Measurements from ENCODE around the gene BCAS1. TPM values are rescaled to one million over a fixed set of nuclear protein-coding genes. Genes with fewer than 3 reads are reported as not detected.

BCAS1 gene
- total RNA-seq, 1 donor from 2014 or later: 0.12 TPM

DNA sequence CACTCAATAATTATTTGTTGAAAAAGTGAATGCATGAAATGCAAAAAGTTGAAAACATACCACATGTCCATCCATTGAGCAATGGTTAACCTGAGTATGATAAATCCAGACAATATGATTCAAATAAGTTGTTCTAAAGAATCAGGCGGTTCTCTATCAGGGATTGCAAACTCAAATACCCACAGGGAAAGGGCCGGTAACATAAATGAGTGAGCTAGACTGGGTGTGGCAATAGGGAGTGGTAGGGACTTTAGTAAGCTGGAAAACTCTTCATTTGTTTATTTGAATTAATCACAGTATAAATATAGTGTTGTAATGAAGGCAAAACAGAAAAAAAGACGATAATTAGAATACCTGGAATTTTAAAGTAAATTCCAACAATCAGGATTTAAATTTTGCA, 106.3 kb downstream of the BCAS1 start:
- intact Hi-C loops (cut with micrococcal nuclease): no loop called here

DNA sequence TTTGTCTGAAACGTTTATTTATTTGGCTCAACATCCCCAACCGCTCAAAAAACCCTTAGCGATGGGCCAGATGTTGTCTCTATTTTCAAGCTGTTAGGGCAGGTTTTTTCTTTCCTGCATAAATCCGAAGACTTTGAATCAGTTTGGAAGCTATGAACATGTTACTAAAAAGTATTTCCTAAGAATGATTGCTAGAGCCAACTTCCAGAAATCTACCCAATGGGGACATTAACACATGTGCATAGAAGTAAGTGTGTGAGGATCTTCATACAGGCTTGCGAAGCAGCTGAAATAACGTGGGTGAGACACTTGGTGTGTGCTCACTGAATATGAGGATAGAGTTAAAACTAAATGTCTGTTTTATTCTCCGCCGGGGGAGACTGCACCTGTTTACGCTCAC, 106.8 kb downstream of the BCAS1 start:
- intact Hi-C loops (cut with micrococcal nuclease): no loop called here

DNA sequence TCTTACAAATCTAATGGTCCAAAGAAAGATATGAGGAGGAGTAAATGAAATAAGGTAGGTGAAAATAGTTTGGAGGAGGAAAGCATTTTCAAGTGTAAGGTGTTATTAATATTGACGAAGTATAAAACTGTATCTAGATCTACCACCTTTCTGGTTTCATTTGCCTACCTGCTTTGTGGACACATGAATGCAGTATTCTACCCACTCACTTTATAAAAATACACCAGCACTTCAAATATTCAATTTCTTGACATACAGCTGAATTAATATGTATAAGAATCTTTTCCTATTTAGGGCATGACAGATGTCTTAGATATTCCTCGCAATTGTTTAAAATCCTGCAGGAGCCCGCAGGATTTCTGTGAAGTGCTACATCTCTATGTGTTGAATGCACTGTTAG, 108.0 kb downstream of the BCAS1 start:
- intact Hi-C loops (cut with micrococcal nuclease): no loop called here

DNA sequence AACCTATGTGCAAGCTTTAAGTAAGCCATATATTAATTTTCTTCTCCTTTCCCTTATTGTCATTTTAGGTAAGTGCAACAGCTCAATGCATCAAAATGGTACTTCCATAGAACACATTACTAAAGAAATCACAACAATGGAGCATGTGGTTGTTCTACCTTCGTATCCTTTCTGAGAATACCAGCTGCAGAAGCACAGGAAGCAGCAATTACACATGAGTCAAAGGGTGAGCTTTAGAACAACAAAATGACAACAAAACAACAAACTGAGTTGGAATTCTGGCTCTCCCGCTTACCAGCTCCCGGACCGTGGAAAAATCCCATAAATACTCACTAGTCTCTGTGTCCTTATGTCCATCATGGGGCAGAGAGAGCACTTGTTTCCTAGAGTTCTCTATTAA, 108.9 kb downstream of the BCAS1 start:
- intact Hi-C loops (cut with micrococcal nuclease): no loop called here

DNA sequence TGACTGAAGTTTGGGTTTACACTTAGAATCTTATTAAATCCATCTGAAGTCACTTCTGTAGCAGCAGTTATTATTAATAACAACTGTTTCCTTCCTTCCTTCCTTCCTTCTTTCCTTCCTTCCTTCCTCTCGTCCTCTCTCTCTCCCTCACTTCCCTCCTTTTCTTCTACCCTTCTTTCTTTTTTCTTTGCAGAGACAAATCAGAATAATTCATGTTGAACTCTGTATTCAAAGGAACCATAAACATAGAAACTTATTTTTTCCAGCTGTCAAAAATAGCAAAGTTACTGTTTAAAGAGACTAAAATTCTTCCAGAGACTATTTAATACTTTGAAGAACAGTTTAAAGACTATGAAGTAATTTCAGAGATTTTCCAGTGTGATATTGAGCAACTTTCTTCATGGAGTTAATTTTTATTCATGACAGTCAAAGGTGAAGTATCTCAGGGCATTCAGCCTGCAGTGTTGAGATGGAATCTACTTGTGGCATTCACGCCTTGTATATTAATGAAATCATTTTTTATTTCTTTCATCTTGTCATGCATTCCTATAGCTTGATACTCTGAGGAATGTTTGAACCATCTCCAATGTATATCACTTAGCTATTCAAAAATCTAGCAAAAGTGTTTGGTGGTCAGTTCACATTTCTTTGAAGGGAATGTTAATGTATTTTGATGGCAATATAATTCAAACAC, 109.7 kb downstream of the BCAS1 start:
- intact Hi-C loops (cut with micrococcal nuclease): no loop called here

DNA sequence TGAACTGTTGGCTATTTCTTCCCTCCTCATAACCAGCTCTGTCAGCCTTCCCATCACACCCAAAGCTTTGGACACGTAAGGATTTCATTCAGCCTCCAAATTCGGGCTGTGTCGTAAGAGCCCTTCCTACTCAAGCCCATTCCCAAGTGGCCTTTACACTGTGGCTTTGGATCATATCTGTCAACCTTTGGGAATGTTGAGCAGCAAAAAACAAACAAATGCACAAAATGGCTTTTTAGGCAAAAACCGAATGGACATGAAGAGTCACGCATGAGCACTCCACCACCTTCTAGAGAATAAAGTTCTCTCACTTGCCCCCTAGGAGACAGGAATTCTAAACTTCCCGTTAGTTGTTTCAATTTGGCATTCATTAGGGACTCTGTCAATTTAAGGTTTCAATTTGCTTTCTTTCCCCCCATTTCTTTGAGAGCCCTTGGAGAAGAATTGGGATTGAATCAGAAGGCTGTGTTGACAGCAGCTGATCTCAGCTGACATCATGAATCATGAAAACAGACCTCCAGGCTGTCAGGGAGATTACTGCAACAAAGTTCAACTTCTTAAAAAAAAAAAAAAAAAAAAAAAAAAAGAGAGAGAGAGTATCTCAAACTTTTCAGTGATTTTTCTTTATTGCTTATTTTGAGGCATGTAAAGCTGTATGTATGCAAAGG, 110.3 kb downstream of the BCAS1 start:
- intact Hi-C loops (cut with micrococcal nuclease): no loop called here

DNA sequence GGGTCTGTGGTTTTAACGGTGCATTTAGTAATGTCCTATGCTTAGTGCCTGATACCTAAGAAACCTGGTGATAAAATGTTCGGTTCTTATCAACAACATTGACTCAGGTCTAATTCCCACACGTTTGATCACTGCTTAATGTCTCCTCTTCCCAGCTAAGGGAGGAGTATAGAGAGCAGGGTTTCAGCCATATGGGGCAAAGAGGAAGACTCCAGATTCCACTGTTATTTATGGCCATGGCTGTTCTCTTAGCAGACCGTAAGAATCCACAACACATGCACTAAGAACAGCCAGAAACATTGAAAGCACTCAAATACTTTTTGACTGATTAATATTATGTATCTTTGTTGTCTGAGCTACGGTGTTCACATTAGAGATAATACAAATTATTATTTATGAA, 112.1 kb downstream of the BCAS1 start:
- intact Hi-C loops (cut with micrococcal nuclease): no loop called here

DNA sequence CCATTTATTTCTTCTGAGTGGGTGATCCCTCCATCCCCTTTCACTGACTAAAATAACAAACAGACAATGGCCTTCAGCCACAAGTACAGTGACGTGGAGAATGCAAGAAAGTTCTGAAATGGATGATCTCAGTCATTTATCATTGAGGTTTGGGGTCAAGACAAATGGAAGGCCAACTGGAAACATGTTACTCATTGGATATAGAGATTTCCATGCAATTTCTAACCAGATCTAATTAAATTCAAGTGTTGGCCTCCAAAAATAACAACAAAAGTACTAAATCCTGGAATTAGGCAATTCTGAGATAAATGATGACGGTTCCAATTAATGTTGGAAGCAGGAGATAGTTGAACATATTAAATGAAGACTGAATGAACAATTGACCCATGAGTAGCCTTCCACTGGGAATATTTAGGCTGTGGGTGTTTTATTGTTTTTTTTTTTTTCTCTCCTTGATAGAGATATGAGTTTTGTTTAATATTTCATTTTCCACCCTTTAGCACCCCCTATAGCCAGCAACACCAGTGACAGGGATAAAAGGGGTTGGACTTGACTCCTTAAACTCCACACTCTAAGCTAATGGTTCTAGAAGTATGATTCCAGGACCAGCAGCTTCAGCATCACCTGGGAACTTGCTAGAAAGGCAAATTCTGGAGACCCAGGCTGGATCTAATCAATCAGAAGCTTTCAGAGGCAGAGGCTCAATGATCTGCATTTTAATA, 112.8 kb downstream of the BCAS1 start:
- intact Hi-C loops (cut with micrococcal nuclease): no loop called here

DNA sequence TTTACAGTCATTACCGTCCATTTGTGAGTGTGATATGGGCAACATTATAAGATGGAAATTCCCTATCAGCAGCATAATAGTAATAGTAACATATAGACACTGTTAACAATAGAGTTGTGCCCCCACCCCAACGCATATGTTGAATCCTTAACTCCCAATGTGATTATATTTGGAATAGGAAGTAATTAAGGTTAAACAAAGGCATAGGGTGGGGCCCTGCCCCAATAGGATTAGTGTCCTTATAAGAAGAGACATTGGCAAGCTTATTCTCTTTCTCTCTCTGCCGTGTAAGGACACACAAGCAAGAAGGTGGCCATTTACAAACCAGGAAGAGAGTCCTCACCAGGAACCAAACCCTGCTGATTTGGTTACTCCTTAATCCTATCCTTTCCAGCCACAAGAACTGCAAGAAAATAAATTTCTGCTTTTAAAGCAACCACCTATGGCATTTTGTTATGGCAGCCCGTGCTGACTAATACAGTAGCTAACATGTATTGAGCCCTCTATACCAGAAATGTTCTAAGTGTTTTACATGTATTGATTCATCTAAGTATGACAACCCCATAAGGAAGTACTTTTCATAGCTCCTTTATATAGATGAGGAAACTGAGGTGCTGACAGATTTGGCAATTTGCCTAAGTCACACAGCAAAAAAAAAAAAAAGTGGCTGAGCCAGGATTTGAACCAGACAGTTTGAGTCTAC, 114.2 kb downstream of the BCAS1 start:
- intact Hi-C loops (cut with micrococcal nuclease): no loop called here

DNA sequence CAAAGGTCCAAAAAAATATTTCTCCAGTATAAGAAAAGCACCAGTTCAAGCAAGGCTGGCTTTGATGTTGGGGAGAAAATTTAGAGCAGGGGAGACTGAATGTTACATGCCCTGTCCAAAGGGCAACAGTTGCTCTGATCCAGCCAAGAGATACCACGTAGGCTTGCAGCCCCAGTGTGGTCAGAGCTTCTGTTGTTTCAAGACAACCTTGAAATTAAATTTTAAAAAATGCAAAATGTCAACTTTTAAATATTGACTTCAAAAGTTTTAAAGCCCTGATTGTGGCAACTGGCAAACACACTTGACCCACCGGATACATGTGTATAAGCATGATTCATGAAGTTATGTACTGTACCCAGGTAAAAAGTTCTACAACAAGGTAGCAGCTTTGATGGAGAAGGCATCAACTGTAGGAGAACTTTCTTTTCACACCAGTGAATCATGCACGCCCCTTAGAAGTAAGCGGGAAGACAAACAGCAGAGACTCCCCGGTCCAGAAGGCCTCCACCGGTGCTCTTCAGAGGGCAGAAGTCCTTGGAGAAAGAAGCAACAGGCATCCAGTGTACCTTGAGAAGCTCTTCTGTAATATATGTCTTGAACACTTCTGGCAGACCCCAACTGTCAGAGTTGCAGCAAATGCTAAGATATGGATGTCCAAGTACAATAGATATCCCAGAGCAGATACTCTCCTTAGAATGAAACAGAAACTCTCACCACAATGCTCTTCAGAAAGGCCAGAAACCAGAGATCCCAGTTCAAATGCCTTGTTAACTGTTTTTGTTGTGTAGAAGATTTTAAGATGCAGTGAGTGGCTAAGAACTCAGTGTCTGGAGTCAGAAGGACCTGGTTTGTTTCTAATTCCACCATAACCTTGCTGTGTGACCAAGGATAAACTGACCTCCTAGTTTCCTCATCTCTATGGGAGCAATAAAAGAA, 115.4 kb downstream of the BCAS1 start:
- intact Hi-C loops (cut with micrococcal nuclease): no loop called here

DNA sequence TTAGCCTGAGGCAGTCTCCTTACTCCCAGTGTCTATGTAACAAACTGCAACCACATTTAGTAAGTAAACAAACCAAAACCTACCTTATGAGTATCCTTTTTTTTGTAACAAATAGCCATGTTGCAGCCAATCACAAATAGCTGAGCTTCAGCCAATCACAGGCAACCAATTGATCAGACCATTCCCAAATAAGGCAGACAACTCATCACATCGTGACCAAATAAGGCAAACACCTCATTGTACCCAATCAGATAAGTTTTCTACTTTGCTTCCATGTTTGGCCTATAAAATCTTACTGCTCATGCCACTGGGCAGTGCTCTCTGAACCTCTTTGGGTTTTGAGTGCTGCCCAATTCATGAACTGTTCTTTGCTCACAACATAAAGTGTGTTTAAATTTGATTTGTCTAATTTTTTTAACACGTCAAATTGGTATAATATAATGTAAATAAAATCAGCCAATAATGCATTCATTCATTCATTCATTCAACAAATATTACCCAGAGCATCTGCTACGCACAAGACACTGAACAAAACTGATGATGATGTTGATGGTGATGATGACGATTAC, 117.8 kb downstream of the BCAS1 start:
- intact Hi-C loops (cut with micrococcal nuclease): no loop called here

DNA sequence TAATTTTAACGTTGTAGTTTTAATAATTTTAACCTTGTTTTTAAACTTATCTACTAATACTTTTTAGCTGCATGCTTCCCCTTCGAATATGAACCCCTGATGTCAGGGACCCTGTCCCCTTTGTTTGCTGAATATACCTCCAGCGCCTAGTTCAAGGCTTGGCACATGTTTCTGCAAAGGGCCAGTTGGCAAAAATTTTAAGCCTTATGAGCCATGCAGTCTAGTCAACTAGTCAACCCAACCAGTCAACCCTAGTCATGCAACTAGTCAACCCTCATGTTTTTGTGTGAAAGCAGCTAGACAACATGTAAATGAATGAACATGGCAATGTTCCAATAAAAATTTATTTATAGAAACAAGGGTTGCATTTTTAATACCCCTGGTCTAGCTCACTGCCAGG, 119.8 kb downstream of the BCAS1 start:
- intact Hi-C loops (cut with micrococcal nuclease): no loop called here

DNA sequence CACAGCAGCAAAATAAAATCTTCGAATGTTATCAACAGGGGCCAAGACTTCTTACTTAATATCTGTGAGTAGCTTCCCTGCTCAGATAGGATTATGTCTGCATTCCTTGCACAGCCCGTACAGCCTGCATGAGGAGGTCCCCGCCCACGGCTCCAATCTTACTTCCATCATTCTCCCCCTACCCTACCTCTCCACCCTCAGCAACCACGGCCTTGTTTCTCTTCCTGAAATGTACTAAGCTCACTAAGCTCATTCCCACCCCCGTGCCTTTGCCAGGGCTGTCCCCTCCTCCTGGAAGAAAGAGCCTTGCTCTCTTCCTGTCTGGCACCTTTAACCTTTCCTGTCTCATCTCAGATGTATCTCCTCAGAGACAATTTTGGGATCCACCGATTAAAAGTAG, 120.4 kb downstream of the BCAS1 start:
- intact Hi-C loops (cut with micrococcal nuclease): no loop called here

DNA sequence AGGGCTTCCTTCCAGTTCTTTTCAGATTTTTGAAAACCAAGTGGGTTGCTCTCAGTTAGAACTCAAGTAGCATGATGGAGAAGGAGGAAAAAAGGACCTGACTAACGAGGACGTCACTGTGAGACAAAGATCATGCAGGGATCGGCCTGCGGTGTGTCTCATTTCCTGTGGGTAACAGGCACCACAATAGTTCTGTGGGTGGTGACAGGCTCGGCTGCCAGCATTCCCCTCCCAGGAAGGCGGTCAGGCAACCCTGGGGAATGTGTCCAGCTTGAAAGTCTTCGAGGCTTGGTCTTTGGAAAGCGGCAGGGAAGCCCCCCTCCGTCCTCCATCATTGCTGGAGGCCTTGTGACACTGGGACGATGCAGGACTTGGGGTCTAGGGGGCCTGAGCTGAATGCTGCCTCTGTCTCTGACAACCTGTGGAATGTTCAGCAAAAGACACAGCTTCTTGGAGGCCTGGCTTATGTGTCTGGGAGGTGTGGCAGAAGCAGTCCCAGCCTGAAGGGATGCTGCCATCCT, 121.0 kb downstream of the BCAS1 start:
- intact Hi-C loops (cut with micrococcal nuclease): loop anchor here (1.0 to 2.0 kb wide), 7 partner anchors 34 to 1546 kb away; partner anchors contain the start of gene PFDN4

DNA sequence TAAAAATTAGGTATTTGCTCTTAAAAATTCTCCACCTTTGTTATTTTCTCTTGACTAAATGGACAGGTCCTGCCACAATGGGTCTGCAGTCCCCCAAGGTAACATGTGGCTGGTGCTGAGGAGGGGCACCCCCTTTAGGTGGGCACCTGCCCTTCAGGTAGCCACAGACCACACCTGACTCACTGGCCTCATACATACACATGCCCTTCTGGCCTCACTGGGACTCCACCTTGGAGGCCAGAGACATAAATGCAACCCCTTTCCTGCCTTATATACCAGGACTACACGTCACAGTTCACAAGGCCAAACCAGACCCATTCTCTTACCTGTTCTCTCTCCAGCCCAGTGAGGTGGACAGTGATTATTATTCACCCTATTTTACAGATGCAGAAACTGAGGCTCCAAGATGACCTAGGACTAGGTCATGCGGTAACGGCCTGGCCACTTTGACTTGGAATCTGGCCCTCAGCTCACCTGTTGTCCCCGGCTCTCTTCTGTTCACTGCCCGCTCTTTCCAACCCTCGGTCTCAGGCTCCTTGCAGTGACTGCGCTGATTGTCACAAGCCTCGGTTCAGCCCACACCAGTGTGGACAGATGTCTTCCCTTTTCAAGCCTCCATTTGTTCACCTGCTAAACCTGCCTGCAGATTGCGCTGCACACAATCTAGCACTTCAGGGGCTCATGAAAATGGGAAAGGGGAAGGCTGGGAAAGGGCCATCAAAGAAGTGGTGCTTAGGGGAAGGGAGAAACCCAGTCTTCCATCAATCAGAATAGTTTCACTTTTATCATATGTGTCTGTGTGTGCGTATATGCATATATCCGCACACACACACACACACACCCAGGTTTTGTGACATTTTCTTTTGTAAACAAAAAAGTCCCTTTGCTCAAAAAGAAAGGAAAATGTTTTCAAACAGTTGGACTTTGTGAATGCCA, 121.7 kb downstream of the BCAS1 start:
- intact Hi-C loops (cut with micrococcal nuclease): loop anchor here (1.0 to 2.0 kb wide), 7 partner anchors 33 to 1545 kb away; partner anchors contain the start of gene PFDN4

DNA sequence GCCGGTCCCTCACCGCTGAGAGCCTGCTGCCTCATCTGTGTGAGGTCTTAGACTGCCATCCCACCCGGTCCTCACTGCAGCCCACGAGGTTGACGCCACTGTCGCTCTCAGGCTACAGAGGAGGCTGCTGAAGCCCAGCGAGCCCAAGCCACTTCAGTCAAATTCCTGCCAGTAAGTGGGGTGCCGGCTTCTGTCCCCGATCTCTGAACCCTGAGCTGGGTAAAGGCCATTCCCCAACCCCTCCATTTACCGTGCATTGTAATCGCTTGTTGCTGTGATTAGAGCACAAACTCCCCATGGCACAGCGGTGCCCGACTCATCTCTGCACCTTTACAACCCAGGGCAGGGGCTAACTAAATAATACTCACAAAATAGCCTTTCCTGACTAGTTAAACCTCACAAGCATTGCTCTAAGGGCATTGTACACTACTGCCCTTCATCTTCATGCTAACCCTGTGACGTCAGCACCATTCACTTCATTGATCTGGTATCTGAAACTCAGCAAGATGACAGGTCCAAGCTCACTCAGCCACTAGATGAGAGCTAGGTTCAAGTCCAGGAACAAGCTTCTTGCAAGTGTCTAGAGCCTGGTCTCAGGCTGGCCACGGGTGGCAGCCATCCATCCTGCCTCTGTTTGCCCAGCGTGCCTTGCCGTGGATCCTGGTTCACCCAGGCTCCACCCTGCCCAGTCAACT, 122.7 kb downstream of the BCAS1 start:
- intact Hi-C loops (cut with micrococcal nuclease): loop anchor here (2.0 kb wide), 4 partner anchors 115 to 733 kb away; partner anchors contain the start of gene PFDN4

DNA sequence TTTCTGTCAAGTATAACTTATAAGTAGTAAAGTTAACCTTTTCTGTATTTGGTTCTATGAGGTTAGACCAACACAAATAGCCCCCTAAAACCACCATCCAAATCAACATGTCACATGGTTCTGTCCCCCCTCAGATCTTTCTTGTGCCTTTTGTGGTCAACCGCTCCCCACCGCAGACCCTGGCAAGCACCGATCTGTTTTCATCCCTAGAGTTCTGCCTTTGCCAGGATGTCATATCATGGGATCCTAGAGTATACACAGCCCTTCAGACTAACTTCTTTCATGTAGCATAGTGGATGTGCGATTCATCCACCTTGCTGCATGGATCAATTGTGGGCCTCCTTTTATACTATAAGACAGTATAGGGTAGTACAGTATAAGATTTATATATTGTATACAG, 124.3 kb downstream of the BCAS1 start:
- intact Hi-C loops (cut with micrococcal nuclease): no loop called here

DNA sequence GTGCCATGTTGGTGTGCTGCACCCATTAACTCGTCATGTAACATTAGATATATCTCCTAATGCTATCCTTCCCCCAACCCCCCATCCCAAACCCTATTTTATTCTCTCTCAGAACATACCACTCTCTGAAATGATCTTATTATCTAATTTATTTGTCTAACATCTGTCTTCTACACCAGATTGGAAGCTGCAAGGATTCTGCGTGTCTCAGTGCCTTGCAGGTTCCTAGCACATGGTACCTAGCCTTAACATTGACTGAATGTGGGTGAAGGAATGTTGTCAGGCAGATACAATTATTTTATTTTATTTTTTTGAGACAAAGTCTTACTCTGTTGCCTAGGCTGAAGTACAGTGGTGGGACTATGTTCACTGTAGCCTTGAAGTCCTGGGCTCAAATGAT, 124.9 kb downstream of the BCAS1 start:
- intact Hi-C loops (cut with micrococcal nuclease): no loop called here
